ENCODE measurements around the gene CERKL. TPM values are rescaled to one million over a fixed set of nuclear protein-coding genes. Genes with fewer than 3 reads are reported as not detected.

Gene CERKL
- total RNA-seq, 2 experiments from 2014 or later: not detected

GRCh38 chr2:181626671-181627070, 30.2 kb downstream of the CERKL start:
- Histone ChIP-seq H3K4me1 (ENCODE audit: insufficient read depth, low read length, poor library complexity, severe bottlenecking) (no peaks in the 10 kb centered on the region), H3K36me3 (ENCODE audit: insufficient read depth, low read length) (no peaks in the 10 kb centered on the region), H3K9me3 (ENCODE audit: low read length) (no peaks in the 10 kb centered on the region), H4K20me1 (ENCODE audit: insufficient read depth, low read length) (no peaks in the 10 kb centered on the region), H3K79me2 (ENCODE audit: insufficient read depth, low read depth, low read length) (no peaks in the 10 kb centered on the region), H3K4me2 (ENCODE audit: low read length) (no peak overlapping the region), H3K9me2 (ENCODE audit: insufficient read depth, low read length) (no peaks in the 10 kb centered on the region), H3K27ac (ENCODE audit: low read depth, low read length, poor library complexity, severe bottlenecking) (no peak overlapping the region), H2AFZ (ENCODE audit: low read length) (no peak overlapping the region), H3K4me3 (ENCODE audit: low read depth, low read length, poor library complexity, severe bottlenecking) (no peak overlapping the region)
- ChIA-PET CTCF (ENCODE audit: unreplicated experiment) (no interaction called here), POLR2A (interaction anchor here (2.1 kb wide), 1 partner anchor 11 kb away, joined by 8 read pairs; no protein-coding TSS in a partner anchor)
- no TSS peak for BruUV-seq (replicated peaks)
- intact Hi-C loops (cut with micrococcal nuclease; ENCODE audit: unreplicated experiment): no loop called here
- TF ChIP-seq CTCF (conservative IDR thresholded peaks at IDR 0.05; ENCODE audit: low read length): no peak
- no peak for TF ChIP-seq EZH2phosphoT487 (IDR thresholded peaks at IDR 0.05; ENCODE audit: borderline replicate concordance, low read depth, low read length)
- no peak for DNase-seq (ENCODE audit: low spot score)

GRCh38 chr2:181623159-181623558, 33.7 kb downstream of the CERKL start:
- no peaks in the 10 kb centered on the region for H3K36me3 ChIP-seq (ENCODE audit: insufficient read depth, low read length)
- intact Hi-C loops (cut with micrococcal nuclease; ENCODE audit: unreplicated experiment): no loop called here
- TF ChIP-seq EZH2phosphoT487 (IDR thresholded peaks at IDR 0.05; ENCODE audit: borderline replicate concordance, low read depth, low read length) (no peak), CTCF (conservative IDR thresholded peaks at IDR 0.05; ENCODE audit: low read length) (no peak)
- no peaks in the 10 kb centered on the region for H4K20me1 ChIP-seq (ENCODE audit: insufficient read depth, low read length)
- no peak overlapping the region for H3K4me2 ChIP-seq (ENCODE audit: low read length)
- H2AFZ ChIP-seq (ENCODE audit: low read length): no peak overlapping the region
- H3K27ac ChIP-seq (ENCODE audit: low read depth, low read length, poor library complexity, severe bottlenecking): no peak overlapping the region
- DNase-seq (ENCODE audit: low spot score): no peak
- H3K79me2 ChIP-seq (ENCODE audit: insufficient read depth, low read depth, low read length): no peaks in the 10 kb centered on the region
- BruUV-seq (replicated peaks): no TSS peak
- H3K9me2 ChIP-seq (ENCODE audit: insufficient read depth, low read length): no peaks in the 10 kb centered on the region
- ChIA-PET CTCF (ENCODE audit: unreplicated experiment) (no interaction called here), POLR2A (interaction anchor here (0.5 kb wide), 1 partner anchor 708 kb away, joined by 3 read pairs; no protein-coding TSS in a partner anchor)
- no peaks in the 10 kb centered on the region for H3K9me3 ChIP-seq (ENCODE audit: low read length)
- H3K4me3 ChIP-seq (ENCODE audit: low read depth, low read length, poor library complexity, severe bottlenecking): no peak overlapping the region
- H3K4me1 ChIP-seq (ENCODE audit: insufficient read depth, low read length, poor library complexity, severe bottlenecking): no peaks in the 10 kb centered on the region

GRCh38 chr2:181621779-181622490, 35.0 kb downstream of the CERKL start:
- no peak overlapping the region for H3K4me3 ChIP-seq (ENCODE audit: low read depth, low read length, poor library complexity, severe bottlenecking)
- H3K27ac ChIP-seq (ENCODE audit: low read depth, low read length, poor library complexity, severe bottlenecking): no peak overlapping the region
- intact Hi-C loops (cut with micrococcal nuclease; ENCODE audit: unreplicated experiment): no loop called here
- POLR2A ChIA-PET: interaction anchor here (0.6 kb wide), 2 partner anchors 124 to 318 kb away, joined by 3 read pairs; no protein-coding TSS in a partner anchor
- CTCF ChIA-PET (ENCODE audit: unreplicated experiment): no interaction called here
- H3K36me3 ChIP-seq (ENCODE audit: insufficient read depth, low read length): no peaks in the 10 kb centered on the region
- H3K9me2 ChIP-seq (ENCODE audit: insufficient read depth, low read length): no peaks in the 10 kb centered on the region
- no peak for DNase-seq (ENCODE audit: low spot score)
- H3K4me2 ChIP-seq (ENCODE audit: low read length): no peak overlapping the region
- no peaks in the 10 kb centered on the region for H4K20me1 ChIP-seq (ENCODE audit: insufficient read depth, low read length)
- H2AFZ ChIP-seq (ENCODE audit: low read length): no peak overlapping the region
- no peaks in the 10 kb centered on the region for H3K79me2 ChIP-seq (ENCODE audit: insufficient read depth, low read depth, low read length)
- TF ChIP-seq CTCF (conservative IDR thresholded peaks at IDR 0.05; ENCODE audit: low read length) (no peak), EZH2phosphoT487 (IDR thresholded peaks at IDR 0.05; ENCODE audit: borderline replicate concordance, low read depth, low read length) (no peak)
- BruUV-seq (replicated peaks): no TSS peak
- H3K9me3 ChIP-seq (ENCODE audit: low read length): no peaks in the 10 kb centered on the region
- no peaks in the 10 kb centered on the region for H3K4me1 ChIP-seq (ENCODE audit: insufficient read depth, low read length, poor library complexity, severe bottlenecking)
